ENCODE results near the gene UBC.

- TF ChIP-seq CTCF (IDR thresholded peaks at IDR 0.05) (no peak), POLR2A (IDR thresholded peaks at IDR 0.05) (no peak)
Observed at GRCh38 chr12:124910561-124911478, 3.6 kb downstream of the UBC start.
